K562 (cell line): ENCODE results near the gene LRRC74B. TPM values are rescaled to one million over a fixed set of nuclear protein-coding genes. Genes with fewer than 3 reads are reported as not detected.
A peak's percentile ranks its signal among the peaks of the same experiment; 100 is the strongest.

Experiments used
- ATAC-seq: fragments of 200-7000 bp; cut with Tn5 transposase; 3 replicates; pipeline ENCODE4 v1.9.1; 2020; ENCODE audit warnings: moderate library complexity
- BruUV-seq: library from RNA; stranded (reverse); fragments of 400-500 nt; replicated peaks from 2 replicates; lab custom pipeline; 2021; lab: Mats Ljungman, UMichigan
- CTCF ChIA-PET: fragments of 300-600 bp; formaldehyde crosslinking; extraction: SDS; loops from one replicate; lab custom pipeline; 2021; ENCODE audit warnings: low intra/inter-chr PET ratio; lab: Yijun Ruan, JAX
- POLR2A ChIA-PET: fragments of 300-600, 350-650 bp; sonication (Branson Sonifier 250); formaldehyde crosslinking; extraction: SDS; loops from one replicate; lab custom pipeline; 2021; ENCODE audit warnings: antibody characterized with exemption, inconsistent platforms; lab: Yijun Ruan, JAX
- DNase-seq, 4 experiments: peaks; one replicate each; pipeline versions ENCODE4 v3.0.0 to v3.0.0-alpha.2; 2011 to 2018; ENCODE audit warnings: low spot score in 3 of 4, mixed read lengths in 3 of 4; ENCODE audit errors: extremely low read depth in 1 of 4
- FAIRE-seq: peaks from 2 replicates; lab custom pipeline; 2011; peaks lifted over from hg19 to GRCh38; lab: Jason Lieb, UNC
- H2AFZ ChIP-seq: 2 replicates; pipeline ENCODE4 v1.6.0; 2011; ENCODE audit warnings: low read depth, low read length, control low read depth, inconsistent platforms
- H3K27ac ChIP-seq: fragments of 200-600 bp; 3 replicates; pipeline ENCODE4 v1.8.0; 2011; ENCODE audit warnings: low read depth, mild to moderate bottlenecking, control low read depth, inconsistent platforms, low read length, moderate library complexity, mixed read lengths; ENCODE audit errors: extremely low read depth
- H3K27me3 ChIP-seq, 2 experiments: fragments of 300-600 bp in 1 of 2; 2 replicates in 1 of 2; 3 replicates in 1 of 2; pipeline versions ENCODE4 v1.6.0 to v1.8.0; 2011; ENCODE audit warnings: inconsistent platforms in 2 of 2, low read length in 2 of 2, mild to moderate bottlenecking in 1 of 2, mixed read lengths in 1 of 2, moderate library complexity in 1 of 2; ENCODE audit not compliant: control insufficient read depth in 2 of 2, insufficient read depth in 2 of 2
- H3K36me3 ChIP-seq: fragments of 300-600 bp; 3 replicates; pipeline ENCODE4 v1.8.0; 2011; ENCODE audit warnings: mild to moderate bottlenecking, low read length, inconsistent platforms; ENCODE audit not compliant: control insufficient read depth, insufficient read depth
- H3K4me1 ChIP-seq, 2 experiments: fragments of 200-600 bp in 1 of 2; replicated peaks in 1 of 2; 2 replicates in 1 of 2; 3 replicates in 1 of 2; pipeline versions ENCODE4 v1.5.1 to v1.8.0; 2011; ENCODE audit warnings: inconsistent platforms in 2 of 2, low read length in 2 of 2, mild to moderate bottlenecking in 1 of 2, mixed read lengths in 1 of 2, moderate library complexity in 1 of 2; ENCODE audit not compliant: control insufficient read depth in 2 of 2, insufficient read depth in 2 of 2
- H3K4me2 ChIP-seq: 2 replicates; pipeline ENCODE4 v1.6.1; 2011; ENCODE audit warnings: low read length, control low read depth, inconsistent platforms, mixed read lengths; ENCODE audit not compliant: insufficient read depth
- H3K4me3 ChIP-seq: fragments of 200-600 bp; sonication (generic), shearing (Covaris generic); 2 replicates; pipeline ENCODE4 v1.5.1; 2016; ENCODE audit warnings: control low read depth, inconsistent platforms
- H3K79me2 ChIP-seq: fragments of 200-600 bp; 3 replicates; pipeline ENCODE4 v1.8.0; 2011; ENCODE audit warnings: low read length, inconsistent platforms; ENCODE audit not compliant: control insufficient read depth, insufficient read depth
- H3K9ac ChIP-seq, 2 experiments: 2 replicates each; pipeline versions ENCODE4 v1.6.0 to v1.6.1; 2011; ENCODE audit warnings: low read depth in 2 of 2, low read length in 2 of 2, control low read depth in 1 of 2, inconsistent platforms in 1 of 2, mild to moderate bottlenecking in 1 of 2, mixed read lengths in 1 of 2; ENCODE audit not compliant: insufficient read depth in 1 of 2
- H3K9me1 ChIP-seq: one replicate; pipeline ENCODE4 v1.6.0; 2011; ENCODE audit warnings: inconsistent platforms, mild to moderate bottlenecking, low read length, moderate library complexity; ENCODE audit not compliant: control insufficient read depth, insufficient read depth
- H3K9me3 ChIP-seq: replicated peaks from 2 replicates; pipeline ENCODE4 v1.5.1; 2011; ENCODE audit warnings: low read depth, low read length, inconsistent platforms; ENCODE audit not compliant: control insufficient read depth, insufficient read depth
- H4K20me1 ChIP-seq: replicated peaks from 2 replicates; pipeline ENCODE4 v1.6.1; 2011; ENCODE audit warnings: low read length, inconsistent platforms, mixed read lengths; ENCODE audit not compliant: control insufficient read depth, insufficient read depth
- FOXJ2 ChIP-seq: fragments of 200-800 bp; sonication (Bioruptor generic); IDR thresholded peaks from 2 replicates; pipeline ENCODE4 v1.6.1; 2016; ENCODE audit warnings: missing genetic modification characterization, missing compliant biosample characterization
- NFIC ChIP-seq: fragments of 450-650 bp; IDR thresholded peaks from 2 replicates; pipeline ENCODE4 v1.6.1; 2017; ENCODE audit warnings: mild to moderate bottlenecking, inconsistent platforms
- SIN3B ChIP-seq: fragments of 450-650 bp; IDR thresholded peaks from 2 replicates; pipeline ENCODE4 v1.6.1; 2017; ENCODE audit warnings: low read depth, mild to moderate bottlenecking, moderate library complexity
- SIX5 ChIP-seq, 2 experiments: IDR thresholded peaks; 2 replicates each; pipeline ENCODE4 v1.6.1; 2011; ENCODE audit warnings: low read length in 2 of 2, borderline replicate concordance in 1 of 2, low read depth in 1 of 2, mild to moderate bottlenecking in 1 of 2, moderate library complexity in 1 of 2; ENCODE audit not compliant: insufficient read depth in 1 of 2
- WGBS: fragments of 100-300 bp; shearing (Covaris generic); methylation state at CpG from one replicate; pipeline ENCODE4 v1.1.6; 2016; ENCODE audit warnings: low coverage, mixed read lengths; ENCODE audit not compliant: insufficient coverage; ENCODE audit errors: missing lambda C conversion rate; 5-methylcytosine and 5-hydroxymethylcytosine counted together
- in situ Hi-C: fragments of 300-500 bp; cut with MboI; formaldehyde crosslinking; loops from 4 replicates; pipeline ENCODE4 v1.15.0; 2018; ENCODE audit warnings: inconsistent platforms, mixed read lengths
- intact Hi-C: fragments of 100-400 bp; cut with micrococcal nuclease; formaldehyde crosslinking; loops from 2 replicates; pipeline ENCODE4 v1.14.2; 2022
- polyA plus RNA-seq, 8 experiments: library from polyadenylated mRNA; depleted of rRNA in 4 of 8; stranded (reverse) in 5 of 8; unstranded in 3 of 8; fragments of >200 nt; fragmentation: Nextera tagmentation in 2 of 8; fragmentation: Illumina TruSeq in 1 of 8; extraction: Ambion mirVana in 2 of 8; extraction: Trizol in 1 of 8; gene quantifications; 2 replicates each; pipeline versions ENCODE4 v1.2.1 to v1.2.3, GENCODE V29; 2011 to 2014; ENCODE audit warnings: inconsistent platforms in 1 of 8, missing spikeins in 1 of 8
- total RNA-seq, 7 experiments: library from RNA; depleted of rRNA in 6 of 7; stranded (reverse); fragments of >200 nt in 6 of 7; fragmentation: Illumina TruSeq in 2 of 7; extraction: Trizol in 2 of 7; gene quantifications; 2 replicates each; pipeline versions ENCODE4 v1.2.1 to v1.2.3, GENCODE V29; 2011 to 2021; ENCODE audit warnings: low replicate concordance in 1 of 7
- TF ChIP-seq, protein P1 (sequence below): fragments of 450-650 bp; IDR thresholded peaks from 2 replicates; pipeline ENCODE4 v1.6.1; 2016; ENCODE audit warnings: borderline replicate concordance
- TF ChIP-seq, protein P2 (sequence below), 2 experiments: fragments of 450-650 bp in 1 of 2; sonication (generic) in 1 of 2; formaldehyde crosslinking; conservative IDR thresholded peaks; 2 replicates each; pipeline versions ENCODE4 v1.4.0 to v1.8.1; 2020 to 2022; ENCODE audit warnings: mild to moderate bottlenecking in 1 of 2, missing genetic modification reagents in 1 of 2
- TF ChIP-seq, protein P3 (sequence below): IDR thresholded peaks from 2 replicates; pipeline ENCODE4 v1.6.1; 2011; ENCODE audit not compliant: insufficient read length; ENCODE audit errors: extremely low read depth
- TF ChIP-seq, protein P4 (sequence below): sonication (generic); formaldehyde crosslinking; IDR thresholded peaks from 2 replicates; pipeline ENCODE4 v1.8.0; 2022; ENCODE audit warnings: mild to moderate bottlenecking, missing genetic modification reagents
- TF ChIP-seq, protein P5 (sequence below): fragments of 250-450 bp; sonication (Bioruptor Pico); IDR thresholded peaks from 2 replicates; pipeline ENCODE4 v1.6.1; 2021; ENCODE audit warnings: mild to moderate bottlenecking

LRRC74B gene
- total and polyA plus RNA-seq, 9 of the 15 experiments (the other 6 are each of a cell fraction or from before 2014, with no cell fraction given), result not detected

DNA sequence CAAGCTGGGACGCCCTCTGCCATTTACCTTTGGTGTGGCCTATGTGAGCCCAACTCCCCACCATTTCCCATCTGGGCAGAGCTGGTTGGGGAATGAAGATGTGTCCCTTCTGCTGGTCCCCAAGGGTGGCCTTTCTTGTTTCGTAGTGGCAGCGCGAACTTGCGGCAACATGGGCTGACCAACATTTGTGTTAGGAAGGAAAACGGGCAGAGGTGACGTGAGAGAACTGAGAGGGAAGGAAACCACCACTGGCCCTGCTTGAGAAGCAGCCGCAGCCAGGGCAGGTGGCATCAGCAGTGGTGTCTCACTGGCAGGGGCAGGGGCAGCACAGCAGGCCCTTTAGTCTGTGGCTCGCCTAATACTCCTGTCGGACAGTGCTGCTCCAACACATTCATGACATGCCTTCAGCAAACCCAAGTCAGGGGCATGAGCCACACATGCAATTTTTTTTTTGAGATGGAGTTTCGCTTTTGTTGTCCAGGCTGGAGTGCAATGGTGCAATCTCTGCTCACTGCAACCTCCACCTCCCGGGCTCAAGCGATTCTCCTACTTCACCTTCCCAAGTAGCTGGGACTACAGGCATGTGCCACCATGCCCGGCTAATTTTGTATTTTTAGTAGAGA is 29.9 kb downstream of the LRRC74B start:
- Histone ChIP-seq H3K9me1 (no peaks in the 10 kb centered on the region), H3K4me1 (peaks cover 0 to 26% of the 10 kb centered on the region in 2 experiments; a peak in 2 of 5 replicates), H3K4me2 (no peak overlapping the region), H3K9me3 (peaks cover 5% of the 10 kb centered on the region), H2AFZ (no peak overlapping the region), H3K4me3 (no peak overlapping the region), H3K79me2 (no peaks in the 10 kb centered on the region), H3K9ac (peak overlapping the region in 1 of 2 experiments; percentile 51; a peak in 2 of 4 replicates), H3K36me3 (no peaks in the 10 kb centered on the region), H3K27ac (no peak overlapping the region), H3K27me3 (peaks cover 63 to 74% of the 10 kb centered on the region in 2 experiments), H4K20me1 (peaks cover 6% of the 10 kb centered on the region)
- CTCF ChIA-PET, result interaction anchor here (0.5 to 0.6 kb wide), 2 partner anchors 17 to 179 kb away, joined by 3 to 5 read pairs; no protein-coding TSS in a partner anchor
- BruUV-seq, result no TSS peak
- WGBS, result 9% methylated on average over 14 of the region's 14 CpGs
- DNase-seq, result peak in 2 of 4 experiments; percentile 18 to 58
- no peak for FAIRE-seq
- in situ Hi-C loops, result no loop called here
- intact Hi-C loops, result no loop called here
- POLR2A ChIA-PET, result interaction anchor here (0.9 to 4.1 kb wide), 6 partner anchors 11 to 85 kb away, joined by 3 to 51 read pairs (median 5); no protein-coding TSS in a partner anchor
- no peak for ATAC-seq
- TF ChIP-seq NFIC, result no peak
- TF ChIP-seq, protein P1, sequence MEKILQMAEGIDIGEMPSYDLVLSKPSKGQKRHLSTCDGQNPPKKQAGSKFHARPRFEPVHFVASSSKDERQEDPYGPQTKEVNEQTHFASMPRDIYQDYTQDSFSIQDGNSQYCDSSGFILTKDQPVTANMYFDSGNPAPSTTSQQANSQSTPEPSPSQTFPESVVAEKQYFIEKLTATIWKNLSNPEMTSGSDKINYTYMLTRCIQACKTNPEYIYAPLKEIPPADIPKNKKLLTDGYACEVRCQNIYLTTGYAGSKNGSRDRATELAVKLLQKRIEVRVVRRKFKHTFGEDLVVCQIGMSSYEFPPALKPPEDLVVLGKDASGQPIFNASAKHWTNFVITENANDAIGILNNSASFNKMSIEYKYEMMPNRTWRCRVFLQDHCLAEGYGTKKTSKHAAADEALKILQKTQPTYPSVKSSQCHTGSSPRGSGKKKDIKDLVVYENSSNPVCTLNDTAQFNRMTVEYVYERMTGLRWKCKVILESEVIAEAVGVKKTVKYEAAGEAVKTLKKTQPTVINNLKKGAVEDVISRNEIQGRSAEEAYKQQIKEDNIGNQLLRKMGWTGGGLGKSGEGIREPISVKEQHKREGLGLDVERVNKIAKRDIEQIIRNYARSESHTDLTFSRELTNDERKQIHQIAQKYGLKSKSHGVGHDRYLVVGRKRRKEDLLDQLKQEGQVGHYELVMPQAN, result no peak
- no peak for TF ChIP-seq SIN3B
- TF ChIP-seq, protein P2, sequence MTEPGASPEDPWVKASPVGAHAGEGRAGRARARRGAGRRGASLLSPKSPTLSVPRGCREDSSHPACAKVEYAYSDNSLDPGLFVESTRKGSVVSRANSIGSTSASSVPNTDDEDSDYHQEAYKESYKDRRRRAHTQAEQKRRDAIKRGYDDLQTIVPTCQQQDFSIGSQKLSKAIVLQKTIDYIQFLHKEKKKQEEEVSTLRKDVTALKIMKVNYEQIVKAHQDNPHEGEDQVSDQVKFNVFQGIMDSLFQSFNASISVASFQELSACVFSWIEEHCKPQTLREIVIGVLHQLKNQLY (CRISPR knock-in tag; conservative IDR thresholded peaks at IDR 0.05), result 0 out of 4 replicates have a peak, but pooled peaks of 1 of the 2 experiments have one; percentile 70
- TF ChIP-seq, protein P3, sequence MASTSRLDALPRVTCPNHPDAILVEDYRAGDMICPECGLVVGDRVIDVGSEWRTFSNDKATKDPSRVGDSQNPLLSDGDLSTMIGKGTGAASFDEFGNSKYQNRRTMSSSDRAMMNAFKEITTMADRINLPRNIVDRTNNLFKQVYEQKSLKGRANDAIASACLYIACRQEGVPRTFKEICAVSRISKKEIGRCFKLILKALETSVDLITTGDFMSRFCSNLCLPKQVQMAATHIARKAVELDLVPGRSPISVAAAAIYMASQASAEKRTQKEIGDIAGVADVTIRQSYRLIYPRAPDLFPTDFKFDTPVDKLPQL, result no peak
- TF ChIP-seq SIX5 (IDR thresholded peaks at IDR 0.05; ENCODE audit: borderline replicate concordance in 1 of 2, insufficient read depth in 1 of 2, low read depth in 1 of 2, low read length in 2 of 2), result no peak
- no peak for TF ChIP-seq FOXJ2 (tag)
- TF ChIP-seq, protein P4, sequence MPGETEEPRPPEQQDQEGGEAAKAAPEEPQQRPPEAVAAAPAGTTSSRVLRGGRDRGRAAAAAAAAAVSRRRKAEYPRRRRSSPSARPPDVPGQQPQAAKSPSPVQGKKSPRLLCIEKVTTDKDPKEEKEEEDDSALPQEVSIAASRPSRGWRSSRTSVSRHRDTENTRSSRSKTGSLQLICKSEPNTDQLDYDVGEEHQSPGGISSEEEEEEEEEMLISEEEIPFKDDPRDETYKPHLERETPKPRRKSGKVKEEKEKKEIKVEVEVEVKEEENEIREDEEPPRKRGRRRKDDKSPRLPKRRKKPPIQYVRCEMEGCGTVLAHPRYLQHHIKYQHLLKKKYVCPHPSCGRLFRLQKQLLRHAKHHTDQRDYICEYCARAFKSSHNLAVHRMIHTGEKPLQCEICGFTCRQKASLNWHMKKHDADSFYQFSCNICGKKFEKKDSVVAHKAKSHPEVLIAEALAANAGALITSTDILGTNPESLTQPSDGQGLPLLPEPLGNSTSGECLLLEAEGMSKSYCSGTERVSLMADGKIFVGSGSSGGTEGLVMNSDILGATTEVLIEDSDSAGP (CRISPR knock-in tag), result 0 out of 2 replicates have a peak, but pooled peaks have one; percentile 56
- TF ChIP-seq, protein P5, sequence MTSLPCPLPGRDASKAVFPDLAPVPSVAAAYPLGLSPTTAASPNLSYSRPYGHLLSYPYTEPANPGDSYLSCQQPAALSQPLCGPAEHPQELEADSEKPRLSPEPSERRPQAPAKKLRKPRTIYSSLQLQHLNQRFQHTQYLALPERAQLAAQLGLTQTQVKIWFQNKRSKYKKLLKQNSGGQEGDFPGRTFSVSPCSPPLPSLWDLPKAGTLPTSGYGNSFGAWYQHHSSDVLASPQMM, result no peak
